Keratinocyte (primary cell): ENCODE measurements around the gene ADAM15. TPM values are rescaled to one million over a fixed set of nuclear protein-coding genes. Genes with fewer than 3 reads are reported as not detected.

ENCODE experiments used
- DNase-seq: peaks from one replicate; pipeline ENCODE4 v3.0.0-alpha.2; 2011; ENCODE audit warnings: low read depth, missing footprints, low spot score
- FAIRE-seq: peaks from 2 replicates; lab custom pipeline; 2011; peaks lifted over from hg19 to GRCh38; lab: Jason Lieb, UNC
- H2AFZ ChIP-seq: 2 replicates; pipeline ENCODE4 v1.6.0; 2012; ENCODE audit warnings: low read length, control low read depth, inconsistent platforms; ENCODE audit not compliant: control insufficient read depth
- H3K27ac ChIP-seq: 2 replicates; pipeline ENCODE4 v1.5.1; 2011; ENCODE audit warnings: low read length; ENCODE audit not compliant: control insufficient read depth, insufficient read depth
- H3K27me3 ChIP-seq: 3 replicates; pipeline ENCODE4 v1.6.0; 2011; ENCODE audit warnings: low read length; ENCODE audit not compliant: control insufficient read depth, insufficient read depth; ENCODE audit errors: extremely low read depth
- H3K36me3 ChIP-seq, 2 experiments: 2 replicates in 1 of 2; 3 replicates in 1 of 2; pipeline ENCODE4 v1.5.1; 2011; ENCODE audit warnings: low read length in 2 of 2, mild to moderate bottlenecking in 1 of 2; ENCODE audit not compliant: control insufficient read depth in 2 of 2, insufficient read depth in 2 of 2; ENCODE audit errors: extremely low read depth in 1 of 2
- H3K4me1 ChIP-seq: 3 replicates; pipeline ENCODE4 v1.5.1; 2011; ENCODE audit warnings: low read length; ENCODE audit not compliant: control insufficient read depth, insufficient read depth; ENCODE audit errors: extremely low read depth
- H3K4me2 ChIP-seq: 3 replicates; pipeline ENCODE4 v1.6.0; 2011; ENCODE audit warnings: low read depth, low read length; ENCODE audit not compliant: control insufficient read depth, insufficient read depth; ENCODE audit errors: extremely low read depth
- H3K4me3 ChIP-seq, 3 experiments: fragments of 200-600 bp in 1 of 3; sonication (generic) in 1 of 3; 2 replicates in 2 of 3; 3 replicates in 1 of 3; pipeline ENCODE4 v1.5.1; 2011 to 2016; ENCODE audit warnings: low read length in 3 of 3, mild to moderate bottlenecking in 3 of 3, control low read depth in 2 of 3, inconsistent platforms in 1 of 3, low read depth in 1 of 3, mixed read lengths in 1 of 3, mixed run types in 1 of 3, moderate library complexity in 1 of 3; ENCODE audit not compliant: control insufficient read depth in 2 of 3, insufficient read depth in 2 of 3; ENCODE audit errors: extremely low read depth in 1 of 3
- H3K79me2 ChIP-seq: 2 replicates; pipeline ENCODE4 v1.6.0; 2012; ENCODE audit warnings: low read length; ENCODE audit not compliant: control insufficient read depth, insufficient read depth
- H3K9ac ChIP-seq: 3 replicates; pipeline ENCODE4 v1.6.0; 2011; ENCODE audit warnings: low read length; ENCODE audit not compliant: control insufficient read depth, insufficient read depth; ENCODE audit errors: extremely low read depth
- H3K9me1 ChIP-seq: 3 replicates; pipeline ENCODE4 v1.6.0; 2011; ENCODE audit warnings: low read length; ENCODE audit not compliant: control insufficient read depth, insufficient read depth; ENCODE audit errors: extremely low read depth
- H3K9me3 ChIP-seq: 2 replicates; pipeline ENCODE4 v1.5.1; 2012; ENCODE audit warnings: low read depth, low read length; ENCODE audit not compliant: control insufficient read depth
- H4K20me1 ChIP-seq: 3 replicates; pipeline ENCODE4 v1.6.0; 2011; ENCODE audit warnings: low read length; ENCODE audit not compliant: control insufficient read depth, insufficient read depth; ENCODE audit errors: extremely low read depth
- CTCF ChIP-seq, 3 experiments: IDR thresholded peaks in 1 of 3; conservative IDR thresholded peaks in 1 of 3; optimal IDR thresholded peaks in 1 of 3; 2 replicates in 2 of 3; 3 replicates in 1 of 3; pipeline versions ENCODE3 to v1.5.1; 2011; ENCODE audit warnings: low read length in 3 of 3, mild to moderate bottlenecking in 3 of 3, moderate library complexity in 2 of 3, control low read depth in 1 of 3, inconsistent platforms in 1 of 3; ENCODE audit not compliant: insufficient read depth in 2 of 3; ENCODE audit errors: extremely low read depth in 1 of 3
- EZH2 ChIP-seq: IDR thresholded peaks from one replicate; pipeline ENCODE4 v1.6.1; 2012; ENCODE audit warnings: inconsistent platforms, mild to moderate bottlenecking, low read length, moderate library complexity
- dilution Hi-C: fragments of 300-500 bp; cut with MboI; formaldehyde crosslinking; loops from one replicate; pipeline ENCODE4 v1.7.0; 2020; ENCODE audit warnings: low sequenced_read_pairs; ENCODE audit not compliant: extremely low pct_ligation_motif_present
- polyA plus RNA-seq, 5 experiments: library from polyadenylated mRNA; depleted of rRNA in 3 of 5; stranded (reverse) in 3 of 5; stranded (forward) in 1 of 5; unstranded in 1 of 5; fragments of >200 nt; gene quantifications; 1 replicate in 1 of 5; 2 replicates in 3 of 5; 3 replicates in 1 of 5; pipeline versions ENCODE4 v1.2.1 to v1.2.3, GENCODE V29; 2011 to 2012; ENCODE audit warnings: missing spikeins in 2 of 5, low read depth in 1 of 5, low replicate concordance in 1 of 5

ADAM15 gene
- polyA plus RNA-seq, 1 donor (not counting 4 experiments of a cell fraction or from before 2014, with no cell fraction given), result 131 TPM

DNA sequence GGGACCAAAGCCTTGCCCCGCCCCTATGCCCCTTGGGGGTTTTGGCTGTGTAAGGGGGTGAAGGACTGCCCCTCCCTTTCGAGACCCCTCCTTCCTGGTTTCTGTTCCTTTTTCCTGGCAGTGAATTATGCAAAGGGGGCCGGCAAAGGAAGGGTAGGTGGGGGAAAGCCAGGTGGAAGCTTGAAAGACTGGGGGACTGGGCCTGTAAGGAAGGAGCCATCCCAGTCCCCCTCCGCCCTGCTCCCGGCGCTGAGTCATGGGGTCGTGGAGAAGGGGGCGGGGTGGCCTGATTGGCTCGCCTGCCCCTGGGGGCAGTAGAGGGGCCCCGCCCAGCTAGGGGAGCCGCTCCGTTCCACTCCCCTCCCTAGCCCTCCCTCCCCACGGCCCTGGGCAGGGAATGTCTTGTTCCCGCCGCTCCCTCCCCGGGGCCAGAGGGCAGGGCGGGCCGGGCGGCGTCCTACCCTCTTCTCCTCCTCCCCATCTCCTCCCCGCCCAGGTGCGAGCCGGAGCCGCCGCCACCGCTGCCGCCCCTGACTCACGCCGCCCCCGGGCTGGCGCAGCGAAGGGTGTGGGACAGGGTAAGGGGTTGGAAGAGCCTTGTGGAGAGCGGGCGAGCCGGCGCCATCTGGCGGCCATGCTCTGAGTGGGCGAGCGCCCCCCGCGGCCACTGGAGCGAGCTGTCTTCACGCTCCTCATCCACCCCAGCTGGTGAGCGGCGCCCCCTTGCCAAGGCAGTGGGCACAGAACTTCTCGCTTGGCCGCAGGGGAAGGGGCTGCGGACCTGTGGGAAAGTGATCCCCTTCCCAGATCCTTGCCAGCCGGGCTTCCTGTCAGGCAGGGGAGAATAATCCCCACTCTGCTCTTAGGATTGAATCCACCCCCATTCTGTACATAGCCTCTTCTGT, 33.8 kb upstream of the ADAM15 start:
- peak overlapping the region; percentile 69 for H3K27ac ChIP-seq
- dilution Hi-C loops, result no loop called here
- peak overlapping the region; percentile 74 for H3K4me2 ChIP-seq
- peak overlapping the region; percentile 54 for H3K9ac ChIP-seq
- peak; percentile 88 for DNase-seq
- H3K4me1 ChIP-seq, result peaks cover 44% of the 10 kb centered on the region
- no peaks in the 10 kb centered on the region for H3K27me3 ChIP-seq
- peaks cover 7% of the 10 kb centered on the region for H3K79me2 ChIP-seq
- FAIRE-seq, result peak; percentile 13
- peak overlapping the region; percentile 8 for H2AFZ ChIP-seq
- TF ChIP-seq CTCF (optimal IDR thresholded peaks at IDR 0.05 in 1 of 3, IDR thresholded peaks at IDR 0.05 in 1 of 3, conservative IDR thresholded peaks at IDR 0.05 in 1 of 3; ENCODE audit: extremely low read depth in 1 of 3, insufficient read depth in 2 of 3, low read length in 3 of 3) (peak in 2 of 3 experiments; percentile 96 to 100), EZH2 (no peak)
- peak overlapping the region in 1 of 3 experiments; percentile 26 for H3K4me3 ChIP-seq
- H4K20me1 ChIP-seq, result peaks cover 6% of the 10 kb centered on the region
- no peaks in the 10 kb centered on the region for H3K9me1 ChIP-seq
- H3K36me3 ChIP-seq, result peaks cover 30 to 40% of the 10 kb centered on the region in 2 experiments
- no peaks in the 10 kb centered on the region for H3K9me3 ChIP-seq

DNA sequence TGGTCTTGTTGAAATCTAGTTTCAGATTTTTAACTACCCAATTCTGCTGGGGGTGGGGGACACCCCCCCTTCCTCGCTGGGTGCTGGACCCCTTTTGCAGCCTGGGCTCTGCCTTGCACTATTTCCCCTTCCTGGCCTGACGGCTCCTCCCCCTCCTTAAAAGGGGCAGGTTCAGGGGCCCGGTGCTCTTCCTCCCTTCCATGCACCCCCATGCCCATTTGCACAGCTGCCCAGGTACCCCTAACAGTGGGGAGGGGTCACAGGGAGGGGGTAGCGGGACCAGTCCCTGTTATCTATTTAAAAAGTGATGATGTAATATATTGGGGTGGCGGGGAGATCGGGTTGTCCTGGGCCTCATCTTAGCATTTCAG, 33.2 kb upstream of the ADAM15 start:
- Histone ChIP-seq H3K4me3 (peak overlapping the region in 1 of 3 experiments; percentile 26), H2AFZ (peak overlapping the region; percentile 8)
- no peak for FAIRE-seq

More for the DNA sequence above, 33.2 kb upstream of the ADAM15 start:
- H4K20me1 ChIP-seq, result peaks cover 4% of the 10 kb centered on the region
- no peak for DNase-seq
- dilution Hi-C loops, result no loop called here
- H3K9me3 ChIP-seq, result no peaks in the 10 kb centered on the region
- peak overlapping the region; percentile 74 for H3K4me2 ChIP-seq
- no peaks in the 10 kb centered on the region for H3K27me3 ChIP-seq
- peak overlapping the region; percentile 56 for H3K27ac ChIP-seq
- H3K9me1 ChIP-seq, result no peaks in the 10 kb centered on the region
- H3K79me2 ChIP-seq, result peaks cover 5% of the 10 kb centered on the region
- peaks cover 44% of the 10 kb centered on the region for H3K4me1 ChIP-seq
- TF ChIP-seq EZH2 (no peak), CTCF (optimal IDR thresholded peaks at IDR 0.05 in 1 of 3, IDR thresholded peaks at IDR 0.05 in 1 of 3, conservative IDR thresholded peaks at IDR 0.05 in 1 of 3; ENCODE audit: extremely low read depth in 1 of 3, insufficient read depth in 2 of 3, low read length in 3 of 3) (no peak)
- peaks cover 27 to 37% of the 10 kb centered on the region in 2 experiments for H3K36me3 ChIP-seq
- peak overlapping the region; percentile 54 for H3K9ac ChIP-seq
